Kidney (tissue), 14 donors: ENCODE data around the gene SPRR3. TPM values are rescaled to one million over a fixed set of nuclear protein-coding genes. Genes with fewer than 3 reads are reported as not detected.

Experiments used
- DNase-seq, 5 donors: peaks; one replicate each; pipeline ENCODE4 v3.0.0-alpha.2; 2013 to 2020
- FAIRE-seq: peaks from 2 replicates; lab custom pipeline; 2012; peaks lifted over from hg19 to GRCh38; lab: Jason Lieb, UNC
- H3K27ac ChIP-seq, 2 donors: one replicate each; pipeline ENCODE4 v1.7.0; 2013; ENCODE audit warnings: low read depth in 2 of 2, low read length in 2 of 2, inconsistent platforms in 1 of 2
- H3K27me3 ChIP-seq: one replicate; pipeline ENCODE4 v1.7.1; 2013; ENCODE audit warnings: low read length, inconsistent platforms; ENCODE audit not compliant: control insufficient read depth, insufficient read depth
- H3K36me3 ChIP-seq, 3 donors: one replicate each; pipeline versions ENCODE4 v1.7.0 to v1.7.1; 2013; ENCODE audit warnings: low read length in 3 of 3, control low read depth in 1 of 3, inconsistent platforms in 1 of 3; ENCODE audit not compliant: insufficient read depth in 3 of 3, control insufficient read depth in 2 of 3
- H3K4me1 ChIP-seq, 3 donors: one replicate each; pipeline versions ENCODE4 v1.7.0 to v1.7.1; 2013; ENCODE audit warnings: low read length in 3 of 3, inconsistent platforms in 1 of 3, low read depth in 1 of 3; ENCODE audit not compliant: control insufficient read depth in 2 of 3, insufficient read depth in 2 of 3
- H3K4me3 ChIP-seq, 3 donors: one replicate each; pipeline versions ENCODE4 v1.7.0 to v1.8.1; 2013; ENCODE audit warnings: low read length in 3 of 3, control low read depth in 1 of 3, inconsistent platforms in 1 of 3
- H3K9ac ChIP-seq, 3 donors: one replicate each; pipeline versions ENCODE4 v1.7.0 to v1.7.1; 2013; ENCODE audit warnings: low read length in 3 of 3, control low read depth in 1 of 3, inconsistent platforms in 1 of 3
- H3K9me3 ChIP-seq, 3 donors: one replicate each; pipeline versions ENCODE4 v1.7.0 to v1.7.1; 2013; ENCODE audit warnings: low read length in 3 of 3, control low read depth in 1 of 3, inconsistent platforms in 1 of 3; ENCODE audit not compliant: control insufficient read depth in 2 of 3, insufficient read depth in 1 of 3
- intact Hi-C: fragments of 100-400 bp; cut with DNase I; formaldehyde crosslinking; loops from one replicate; pipeline ENCODE4 v1.11.1; 2022
- polyA plus RNA-seq: library from polyadenylated mRNA; stranded (reverse); fragments of 350-450 nt; fragmentation: Illumina TruSeq; extraction: RNeasy Lipid Tissue Mini Kit (QIAGEN cat#74804); gene quantifications from one replicate; pipeline ENCODE4 v1.2.3, GENCODE V29; 2014; ENCODE audit warnings: low read depth, low replicate concordance; ENCODE audit not compliant: insufficient read depth
- total RNA-seq: library from RNA; stranded (reverse); fragmentation: NEBNext Ultra II Directional; extraction: Animal tissue kit (Norgen Biotek cat#: 25700); gene quantifications from one replicate; pipeline ENCODE4 v1.2.1, GENCODE V29; 2021
- TF ChIP-seq, protein P1 (sequence below): IDR thresholded peaks from 3 replicates; pipeline ENCODE4 v1.5.1; 2012; ENCODE audit warnings: mild to moderate bottlenecking, moderate library complexity, borderline replicate concordance; ENCODE audit not compliant: insufficient read depth; ENCODE audit errors: extremely low read depth
- donor health status: control.
- donor health status: control.
- donor health status: control.
- donor health status: control.
- donor health status: control.
- donor health status: DM: yes; HTN: yes; CAD: no.
- donor health status: Normal renal cell carcinoma (clear cell type).

Gene SPRR3
- total and polyA plus RNA-seq, 2 donors from 2014 or later: not detected

DNA sequence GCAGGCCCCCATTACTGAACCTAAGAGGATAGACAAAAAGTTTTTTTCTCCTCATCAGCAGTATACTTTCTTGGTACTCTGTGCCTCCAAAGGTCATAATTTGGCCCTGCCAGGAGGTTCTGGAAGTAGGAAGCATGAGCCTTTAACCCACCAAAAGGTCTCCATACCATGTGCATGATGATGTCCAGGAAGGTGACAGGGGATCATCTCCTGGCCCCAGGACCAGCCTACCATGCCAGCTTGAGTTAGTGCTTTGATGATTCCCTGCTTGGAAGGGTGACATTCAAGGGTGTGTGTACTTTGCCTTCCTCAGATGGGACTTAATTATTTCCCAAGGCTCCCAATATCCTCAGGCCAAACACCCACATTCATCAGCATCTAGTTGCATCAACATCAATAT, 23.9 kb upstream of the SPRR3 start:
- Histone ChIP-seq H3K36me3 (no peaks in the 10 kb centered on the region), H3K9me3 (no peaks in the 10 kb centered on the region), H3K27ac (no peak overlapping the region), H3K4me3 (no peak overlapping the region), H3K9ac (no peak overlapping the region), H3K27me3 (no peaks in the 10 kb centered on the region), H3K4me1 (peaks cover 0 to 3% (median 0%) of the 10 kb centered on the region in 3 donors)
- intact Hi-C loops: no loop called here
- TF ChIP-seq, protein P1, sequence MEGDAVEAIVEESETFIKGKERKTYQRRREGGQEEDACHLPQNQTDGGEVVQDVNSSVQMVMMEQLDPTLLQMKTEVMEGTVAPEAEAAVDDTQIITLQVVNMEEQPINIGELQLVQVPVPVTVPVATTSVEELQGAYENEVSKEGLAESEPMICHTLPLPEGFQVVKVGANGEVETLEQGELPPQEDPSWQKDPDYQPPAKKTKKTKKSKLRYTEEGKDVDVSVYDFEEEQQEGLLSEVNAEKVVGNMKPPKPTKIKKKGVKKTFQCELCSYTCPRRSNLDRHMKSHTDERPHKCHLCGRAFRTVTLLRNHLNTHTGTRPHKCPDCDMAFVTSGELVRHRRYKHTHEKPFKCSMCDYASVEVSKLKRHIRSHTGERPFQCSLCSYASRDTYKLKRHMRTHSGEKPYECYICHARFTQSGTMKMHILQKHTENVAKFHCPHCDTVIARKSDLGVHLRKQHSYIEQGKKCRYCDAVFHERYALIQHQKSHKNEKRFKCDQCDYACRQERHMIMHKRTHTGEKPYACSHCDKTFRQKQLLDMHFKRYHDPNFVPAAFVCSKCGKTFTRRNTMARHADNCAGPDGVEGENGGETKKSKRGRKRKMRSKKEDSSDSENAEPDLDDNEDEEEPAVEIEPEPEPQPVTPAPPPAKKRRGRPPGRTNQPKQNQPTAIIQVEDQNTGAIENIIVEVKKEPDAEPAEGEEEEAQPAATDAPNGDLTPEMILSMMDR: no peak
- DNase-seq (no peak), FAIRE-seq (no peak)

DNA sequence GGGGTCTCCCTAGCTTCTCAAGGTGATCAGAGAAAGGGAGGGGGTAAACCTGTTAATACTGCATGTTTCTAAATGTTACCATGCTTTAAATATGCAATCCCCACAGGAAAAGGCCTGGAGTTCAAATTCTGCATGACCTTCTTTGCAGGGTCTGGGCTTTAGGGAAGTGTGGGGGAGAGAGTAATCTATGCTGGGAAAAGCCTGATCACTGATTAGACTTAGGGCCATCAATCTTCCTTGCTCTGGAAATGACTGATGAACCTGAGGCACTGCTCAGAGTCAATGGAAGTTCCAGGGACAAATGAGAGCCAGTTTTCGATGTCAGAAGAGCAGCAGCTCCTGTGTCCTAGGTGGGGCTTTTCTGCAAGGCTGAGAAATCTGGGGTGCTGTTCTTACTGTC, 20.9 kb upstream of the SPRR3 start:
- Histone ChIP-seq H3K36me3 (no peaks in the 10 kb centered on the region), H3K4me3 (no peak overlapping the region), H3K27ac (no peak overlapping the region), H3K9ac (no peak overlapping the region), H3K27me3 (no peaks in the 10 kb centered on the region), H3K9me3 (no peaks in the 10 kb centered on the region), H3K4me1 (peaks cover 0 to 3% (median 0%) of the 10 kb centered on the region in 3 donors)
- no peak for FAIRE-seq
- intact Hi-C loops: no loop called here
- DNase-seq: no peak
- TF ChIP-seq, protein P1: no peak

DNA sequence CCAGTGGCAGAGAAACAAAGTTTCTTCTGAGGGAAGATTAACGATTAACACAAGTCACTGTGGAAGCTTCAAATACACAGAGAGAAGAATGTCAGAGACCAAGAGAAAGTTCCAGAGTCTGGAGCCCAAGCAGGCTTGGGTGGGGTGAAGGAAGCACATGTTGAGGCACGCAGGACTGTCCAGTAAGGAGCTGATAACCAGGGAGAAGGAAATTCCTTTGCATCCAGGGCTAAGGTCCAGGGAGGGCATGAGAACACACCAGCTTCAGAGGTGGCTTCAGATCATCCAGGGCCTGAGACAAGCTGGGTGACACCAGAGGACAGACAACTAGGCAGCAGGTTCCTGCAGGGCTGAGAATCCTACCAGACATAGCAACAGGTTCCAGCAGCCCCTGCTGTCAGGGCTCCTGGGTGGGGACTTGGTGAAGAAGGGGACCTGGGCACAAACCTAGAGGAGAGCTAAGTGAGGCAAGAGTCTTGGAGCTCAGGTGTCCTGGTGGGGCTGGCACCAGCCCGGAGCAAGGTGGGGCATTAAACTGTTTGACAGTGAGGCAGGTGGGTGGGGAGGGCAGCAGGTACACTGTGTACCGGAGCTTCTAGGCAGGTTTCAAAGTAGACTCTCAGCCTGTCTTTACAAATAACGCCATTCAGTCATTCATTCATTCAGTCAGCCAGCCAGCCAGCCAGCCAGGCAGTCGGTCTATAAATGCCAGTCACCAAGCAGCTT, 20.2 kb upstream of the SPRR3 start:
- H3K36me3 ChIP-seq: no peaks in the 10 kb centered on the region
- H3K4me3 ChIP-seq: no peak overlapping the region
- no peak overlapping the region for H3K27ac ChIP-seq
- FAIRE-seq (no peak), DNase-seq (peak in 1 of 5 donors; percentile 23)
- intact Hi-C loops: no loop called here
- no peaks in the 10 kb centered on the region for H3K27me3 ChIP-seq
- peaks cover 0 to 3% (median 0%) of the 10 kb centered on the region in 3 donors for H3K4me1 ChIP-seq
- H3K9ac ChIP-seq: no peak overlapping the region
- H3K9me3 ChIP-seq: no peaks in the 10 kb centered on the region
- TF ChIP-seq, protein P1: no peak
